A375 (cell line): ENCODE data around the gene STX2. TPM values are rescaled to one million over a fixed set of nuclear protein-coding genes. Genes with fewer than 3 reads are reported as not detected.

Source experiments
- small RNA-seq: library from RNA; depleted of rRNA; stranded (forward); fragments of <200 nt; gene quantifications from one replicate; pipeline ENCODE3, GENCODE V24; 2014
- total RNA-seq: library from RNA; depleted of rRNA; stranded (reverse); fragments of >200 nt; shearing (Covaris generic); gene quantifications from 2 replicates; pipeline ENCODE4 v1.2.3, GENCODE V29; 2014; rRNA removed

Gene STX2
- 11.4 and 14.2 TPM in 2 replicates for total RNA-seq

GRCh38 chr12:130838951-130839769, at the start of gene STX2:
STX2 (minus strand) TSS chr12:130839250; CDS start chr12:130839099, 151 bp downstream.

GRCh38 chr12:130871286-130872178, 32.5 kb upstream of the STX2 start, which contains the start of gene RAN:
RAN (plus strand) TSS chr12:130872066; CDS start chr12:130872594, 528 bp downstream.

Small RNAs within 50 kb of the gene (small RNA-seq; reads per million reads assigned to genes)
- gene RNU6-1077P, result not detected

Other genes with a start within 250 kb of the STX2 start
- gene RIMBP2, start 123.0 kb downstream of the STX2 start, total RNA-seq, result not detected in 2 replicates
- 1,131 and 1,343 TPM in 2 replicates for gene RAN, start 32.8 kb upstream of the STX2 start, total RNA-seq
- 0.04 and 0.27 TPM in 2 replicates for gene ADGRD1, start 114.7 kb upstream of the STX2 start, total RNA-seq